Smooth muscle cell (in vitro differentiated cells): ENCODE results near the gene ZSWIM8. TPM values are rescaled to one million over a fixed set of nuclear protein-coding genes. Genes with fewer than 3 reads are reported as not detected.

Source experiments
- DNase-seq: peaks from one replicate; lab custom pipeline; 2025; ENCODE audit not compliant: unreplicated experiment; lab: John Stamatoyannopoulos, UW
- H2AFZ ChIP-seq: fragments of 200-600 bp; sonication (generic); 2 replicates; pipeline ENCODE4 v1.6.0; 2016; ENCODE audit warnings: antibody characterized with exemption, low read depth, mild to moderate bottlenecking
- H3F3A ChIP-seq: fragments of 200-600 bp; sonication (generic); 2 replicates; pipeline ENCODE4 v1.6.0; 2017; ENCODE audit warnings: antibody characterized with exemption, low read depth
- H3K27ac ChIP-seq: fragments of 200-600 bp; sonication (generic); 2 replicates; pipeline ENCODE4 v1.5.1; 2016; ENCODE audit warnings: low read depth, mild to moderate bottlenecking
- H3K27me3 ChIP-seq: fragments of 200-600 bp; sonication (generic); 2 replicates; pipeline ENCODE4 v1.6.1; 2016; ENCODE audit warnings: low read depth, mild to moderate bottlenecking
- H3K36me3 ChIP-seq: fragments of 200-600 bp; sonication (generic); 2 replicates; pipeline ENCODE4 v1.5.1; 2016; ENCODE audit warnings: low read depth
- H3K4me1 ChIP-seq: fragments of 200-600 bp; sonication (generic); 2 replicates; pipeline ENCODE4 v1.5.1; 2016; ENCODE audit warnings: low read depth
- H3K4me2 ChIP-seq: fragments of 200-600 bp; sonication (generic); 2 replicates; pipeline ENCODE4 v1.6.0; 2016; ENCODE audit warnings: mild to moderate bottlenecking
- H3K4me3 ChIP-seq: fragments of 200-600 bp; sonication (generic); 2 replicates; pipeline ENCODE4 v1.5.1; 2016; ENCODE audit warnings: mild to moderate bottlenecking
- H3K79me2 ChIP-seq: fragments of 200-600 bp; sonication (generic); 2 replicates; pipeline ENCODE4 v1.6.0; 2016; ENCODE audit warnings: low read depth, mild to moderate bottlenecking
- H3K9ac ChIP-seq: fragments of 200-600 bp; sonication (generic); 2 replicates; pipeline ENCODE4 v1.6.0; 2016; ENCODE audit warnings: low read depth
- H3K9me3 ChIP-seq: fragments of 200-600 bp; sonication (generic); replicated peaks from 2 replicates; pipeline ENCODE4 v1.5.1; 2016; ENCODE audit warnings: low read depth
- H4K20me1 ChIP-seq: fragments of 200-600 bp; sonication (generic); 2 replicates; pipeline ENCODE4 v1.6.0; 2016; ENCODE audit warnings: low read depth
- CTCF ChIP-seq: fragments of 200-600 bp; sonication (generic); IDR thresholded peaks from 2 replicates; pipeline ENCODE4 v1.5.1; 2017; ENCODE audit warnings: borderline replicate concordance, mild to moderate bottlenecking, antibody characterized with exemption; ENCODE audit not compliant: insufficient read depth, poor library complexity, severe bottlenecking
- WGBS: methylation state at CpG from one replicate; pipeline ENCODE4 v1.1.7; 2016; ENCODE audit warnings: low lambda C conversion rate; 5-methylcytosine and 5-hydroxymethylcytosine counted together
- polyA plus RNA-seq: library from polyadenylated mRNA; unstranded; fragments of >200 nt; fragmentation: Nextera tagmentation; extraction: Ambion mirVana; gene quantifications from 2 replicates; pipeline ENCODE4 v1.2.1, GENCODE V29; 2016
- total RNA-seq: library from RNA; depleted of rRNA; stranded (reverse); fragments of >200 nt; gene quantifications from 2 replicates; pipeline ENCODE4 v1.2.3, GENCODE V29; 2014

ZSWIM8 gene
- total and polyA plus RNA-seq, 2 experiments from 2014 or later: 48.3 to 83.9 TPM

GRCh38 chr10:73798927-73799560, 13.6 kb downstream of the ZSWIM8 start:
- Histone ChIP-seq H3K4me1 (no peaks in the 10 kb centered on the region), H3K36me3 (peaks cover 2% of the 10 kb centered on the region), H3K4me3 (no peak overlapping the region), H2AFZ (no peak overlapping the region), H3K9ac (no peak overlapping the region), H3K27me3 (no peaks in the 10 kb centered on the region), H3K4me2 (no peak overlapping the region), H3F3A (peaks cover 5% of the 10 kb centered on the region), H3K9me3 (no peaks in the 10 kb centered on the region), H4K20me1 (no peaks in the 10 kb centered on the region), H3K79me2 (no peaks in the 10 kb centered on the region), H3K27ac (no peak overlapping the region)
- no peak for TF ChIP-seq CTCF
- WGBS: 97% methylated on average over 10 of the region's 10 CpGs
- DNase-seq: no peak

- Histone ChIP-seq H3K27ac (no peak overlapping the region), H3K9me3 (no peaks in the 10 kb centered on the region), H3F3A (peaks cover 5% of the 10 kb centered on the region), H3K4me3 (no peak overlapping the region), H3K9ac (no peak overlapping the region), H3K79me2 (no peaks in the 10 kb centered on the region), H3K27me3 (no peaks in the 10 kb centered on the region), H3K4me1 (no peaks in the 10 kb centered on the region), H3K4me2 (no peak overlapping the region), H4K20me1 (no peaks in the 10 kb centered on the region), H3K36me3 (no peaks in the 10 kb centered on the region), H2AFZ (no peak overlapping the region)
- 92% methylated on average over 9 of the region's 9 CpGs for WGBS
- TF ChIP-seq CTCF: no peak
- no peak for DNase-seq
These were observed 14.6 kb downstream of the ZSWIM8 start for GRCh38 chr10:73799899-73800559.

- Histone ChIP-seq H3K4me3 (no peak overlapping the region), H3K9ac (no peak overlapping the region), H3K27me3 (no peaks in the 10 kb centered on the region), H4K20me1 (no peaks in the 10 kb centered on the region), H3F3A (peaks cover 5% of the 10 kb centered on the region), H3K4me2 (no peak overlapping the region), H3K36me3 (no peaks in the 10 kb centered on the region), H3K27ac (no peak overlapping the region), H3K79me2 (no peaks in the 10 kb centered on the region), H3K9me3 (no peaks in the 10 kb centered on the region), H2AFZ (no peak overlapping the region), H3K4me1 (no peaks in the 10 kb centered on the region)
- no peak for DNase-seq
- WGBS: 95% methylated on average over 15 of the region's 20 CpGs
- TF ChIP-seq CTCF: no peak
These were observed 15.3 kb downstream of the ZSWIM8 start for GRCh38 chr10:73800560-73801252.
